ENCODE measurements around the gene ALOX12B.

Gene ALOX12B

DNA sequence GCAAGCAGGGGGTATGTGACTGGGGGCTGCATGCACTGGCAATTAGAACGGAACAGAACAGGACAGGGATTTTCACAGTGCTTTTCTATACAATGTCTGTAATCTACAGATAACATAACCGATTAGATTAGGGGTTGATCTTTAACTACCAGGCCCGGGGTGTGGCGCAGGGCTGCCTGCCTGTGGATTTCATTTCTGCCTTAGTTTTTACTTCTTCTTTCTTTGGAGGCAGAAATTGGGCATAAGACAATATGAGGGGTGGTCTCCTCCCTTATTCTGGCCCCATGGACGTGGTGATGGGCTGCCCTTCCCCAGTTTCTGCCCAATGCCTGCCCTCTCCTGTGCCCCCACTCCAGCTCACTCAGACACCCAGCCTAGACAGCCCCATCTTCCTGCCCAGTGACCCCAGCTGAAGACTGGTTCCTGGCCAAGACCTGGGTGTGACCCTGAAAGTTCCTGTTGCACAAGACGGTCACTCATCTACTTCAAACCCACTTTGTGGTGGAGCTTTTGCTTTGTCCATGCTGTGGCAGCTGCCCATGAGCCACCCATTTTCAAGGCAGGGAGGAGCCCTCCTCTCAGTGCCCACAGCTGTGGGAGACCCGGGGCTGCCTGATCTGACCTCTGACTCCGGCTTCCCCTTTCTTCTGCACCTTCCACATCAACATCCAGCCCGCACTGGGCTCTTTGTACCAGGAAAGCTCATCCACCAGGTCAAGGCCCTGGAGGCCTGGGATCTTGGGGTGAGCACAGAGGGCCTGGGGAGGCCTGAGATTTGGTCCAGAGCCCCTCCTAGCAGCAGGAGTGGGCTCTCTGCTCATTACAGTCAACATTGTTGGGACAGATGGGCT is 18.6 kb downstream of the ALOX12B start:
- Histone ChIP-seq H3K9me2 (replicated peaks; ENCODE audit: insufficient read depth, low read length) (no peaks in the 10 kb centered on the region), H3K9me3 (ENCODE audit: insufficient read depth, low read length) (no peaks in the 10 kb centered on the region), H2AFZ (ENCODE audit: low read depth, low read length, severe bottlenecking) (no peak overlapping the region), H3K36me3 (ENCODE audit: low read length) (no peaks in the 10 kb centered on the region), H3K79me2 (ENCODE audit: insufficient read depth, low read length) (no peaks in the 10 kb centered on the region), H3K27me3 (ENCODE audit: low read length) (no peaks in the 10 kb centered on the region), H3F3A (ENCODE audit: insufficient read depth) (no peaks in the 10 kb centered on the region), H3K9ac (ENCODE audit: low read length) (no peak overlapping the region), H3K27ac (ENCODE audit: low read depth, low read length) (no peak overlapping the region), H3K4me2 (ENCODE audit: low read depth, low read length, poor library complexity, severe bottlenecking) (no peak overlapping the region), H4K20me1 (ENCODE audit: low read depth, low read length) (no peaks in the 10 kb centered on the region), H3K4me3 (ENCODE audit: insufficient read depth, low read length, poor library complexity, severe bottlenecking) (no peak overlapping the region)
- TF ChIP-seq, protein P1, sequence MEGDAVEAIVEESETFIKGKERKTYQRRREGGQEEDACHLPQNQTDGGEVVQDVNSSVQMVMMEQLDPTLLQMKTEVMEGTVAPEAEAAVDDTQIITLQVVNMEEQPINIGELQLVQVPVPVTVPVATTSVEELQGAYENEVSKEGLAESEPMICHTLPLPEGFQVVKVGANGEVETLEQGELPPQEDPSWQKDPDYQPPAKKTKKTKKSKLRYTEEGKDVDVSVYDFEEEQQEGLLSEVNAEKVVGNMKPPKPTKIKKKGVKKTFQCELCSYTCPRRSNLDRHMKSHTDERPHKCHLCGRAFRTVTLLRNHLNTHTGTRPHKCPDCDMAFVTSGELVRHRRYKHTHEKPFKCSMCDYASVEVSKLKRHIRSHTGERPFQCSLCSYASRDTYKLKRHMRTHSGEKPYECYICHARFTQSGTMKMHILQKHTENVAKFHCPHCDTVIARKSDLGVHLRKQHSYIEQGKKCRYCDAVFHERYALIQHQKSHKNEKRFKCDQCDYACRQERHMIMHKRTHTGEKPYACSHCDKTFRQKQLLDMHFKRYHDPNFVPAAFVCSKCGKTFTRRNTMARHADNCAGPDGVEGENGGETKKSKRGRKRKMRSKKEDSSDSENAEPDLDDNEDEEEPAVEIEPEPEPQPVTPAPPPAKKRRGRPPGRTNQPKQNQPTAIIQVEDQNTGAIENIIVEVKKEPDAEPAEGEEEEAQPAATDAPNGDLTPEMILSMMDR (IDR thresholded peaks at IDR 0.05; ENCODE audit: insufficient read depth, low read length, poor library complexity, severe bottlenecking): no peak
- TF ChIP-seq EZH2phosphoT487 (conservative IDR thresholded peaks at IDR 0.05; ENCODE audit: low read length): no peak

DNA sequence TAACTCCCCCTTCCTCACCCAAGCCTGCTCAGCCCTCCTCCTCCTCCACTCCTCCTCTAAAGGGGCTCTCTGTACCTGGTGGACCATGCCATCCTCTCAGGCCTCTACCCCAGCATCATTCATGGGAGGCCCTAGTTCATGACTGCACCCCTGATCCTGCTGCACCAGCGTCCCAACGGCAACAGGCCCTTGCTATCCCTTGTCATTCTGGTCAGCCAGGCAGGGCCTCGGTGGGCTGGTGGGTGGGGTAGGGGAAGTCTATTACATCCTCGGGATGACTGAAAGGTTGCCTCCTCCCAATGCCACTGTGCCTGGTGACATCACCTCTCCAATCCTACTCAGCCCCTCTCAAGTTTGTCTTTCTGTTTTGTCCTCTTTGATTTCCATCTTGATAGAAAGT is 19.7 kb downstream of the ALOX12B start:
- Histone ChIP-seq H3K9me3 (ENCODE audit: insufficient read depth, low read length) (no peaks in the 10 kb centered on the region), H3K4me2 (ENCODE audit: low read depth, low read length, poor library complexity, severe bottlenecking) (no peak overlapping the region), H3K27me3 (ENCODE audit: low read length) (no peaks in the 10 kb centered on the region), H3K9ac (ENCODE audit: low read length) (no peak overlapping the region), H3K27ac (ENCODE audit: low read depth, low read length) (no peak overlapping the region), H3K79me2 (ENCODE audit: insufficient read depth, low read length) (no peaks in the 10 kb centered on the region), H2AFZ (ENCODE audit: low read depth, low read length, severe bottlenecking) (no peak overlapping the region), H3F3A (ENCODE audit: insufficient read depth) (no peaks in the 10 kb centered on the region), H4K20me1 (ENCODE audit: low read depth, low read length) (no peaks in the 10 kb centered on the region), H3K4me3 (ENCODE audit: insufficient read depth, low read length, poor library complexity, severe bottlenecking) (no peak overlapping the region), H3K9me2 (replicated peaks; ENCODE audit: insufficient read depth, low read length) (no peaks in the 10 kb centered on the region), H3K36me3 (ENCODE audit: low read length) (no peaks in the 10 kb centered on the region)
- TF ChIP-seq EZH2phosphoT487 (conservative IDR thresholded peaks at IDR 0.05; ENCODE audit: low read length): no peak
- TF ChIP-seq, protein P1 (IDR thresholded peaks at IDR 0.05; ENCODE audit: insufficient read depth, low read length, poor library complexity, severe bottlenecking): no peak

DNA sequence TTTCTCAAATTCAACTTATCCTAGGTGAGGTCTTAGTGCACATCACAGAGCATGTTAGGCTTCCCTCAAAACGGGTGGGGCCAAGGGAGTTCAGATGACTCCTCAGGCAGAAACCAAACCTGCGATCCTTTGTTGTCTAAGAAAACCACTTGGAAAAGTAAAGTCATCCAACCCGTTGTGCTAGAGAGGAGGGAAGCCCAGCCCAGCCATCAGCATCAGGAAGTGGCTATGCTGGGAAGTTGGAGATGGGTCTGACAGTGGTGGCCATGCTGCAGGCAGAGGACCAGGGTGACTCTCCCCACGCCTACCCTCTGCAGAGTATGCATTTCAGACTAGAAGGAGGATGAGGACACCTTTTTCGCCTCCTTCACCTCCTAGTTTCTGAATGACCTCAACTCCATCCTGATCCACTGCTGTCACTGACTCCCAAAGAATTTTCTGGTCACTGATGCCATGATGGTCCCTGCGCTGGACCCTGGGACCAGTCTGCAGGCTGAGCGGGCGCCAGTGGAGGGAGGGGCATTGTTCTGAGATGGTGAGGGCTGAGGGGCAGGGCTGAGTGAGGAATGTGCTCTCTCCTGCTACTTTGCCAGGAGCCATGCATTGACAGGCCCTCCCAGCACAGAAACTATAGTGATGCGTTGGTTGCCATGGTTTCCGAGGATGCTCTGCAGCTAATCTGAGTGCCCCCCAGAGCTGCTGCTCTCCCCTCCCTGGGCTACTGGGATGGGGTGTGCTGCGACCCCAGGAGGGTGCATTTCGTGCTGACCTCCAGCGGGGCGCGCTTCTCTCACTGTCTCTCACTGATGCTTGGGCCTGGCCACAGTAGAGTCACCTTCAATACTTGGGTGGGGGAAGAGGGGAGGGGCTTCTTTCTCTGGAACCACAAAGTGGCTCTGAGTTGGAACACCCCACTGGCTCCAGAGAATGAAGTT is 20.4 kb downstream of the ALOX12B start:
- H3K9ac ChIP-seq (ENCODE audit: low read length): no peak overlapping the region
- no peaks in the 10 kb centered on the region for H3K36me3 ChIP-seq (ENCODE audit: low read length)
- no peak overlapping the region for H3K4me3 ChIP-seq (ENCODE audit: insufficient read depth, low read length, poor library complexity, severe bottlenecking)
- TF ChIP-seq, protein P1 (IDR thresholded peaks at IDR 0.05; ENCODE audit: insufficient read depth, low read length, poor library complexity, severe bottlenecking): no peak
- no peak for TF ChIP-seq EZH2phosphoT487 (conservative IDR thresholded peaks at IDR 0.05; ENCODE audit: low read length)
- H3F3A ChIP-seq (ENCODE audit: insufficient read depth): no peaks in the 10 kb centered on the region
- no peak overlapping the region for H3K27ac ChIP-seq (ENCODE audit: low read depth, low read length)
- no peak overlapping the region for H2AFZ ChIP-seq (ENCODE audit: low read depth, low read length, severe bottlenecking)
- no peaks in the 10 kb centered on the region for H4K20me1 ChIP-seq (ENCODE audit: low read depth, low read length)
- no peaks in the 10 kb centered on the region for H3K9me2 ChIP-seq (replicated peaks; ENCODE audit: insufficient read depth, low read length)
- H3K4me2 ChIP-seq (ENCODE audit: low read depth, low read length, poor library complexity, severe bottlenecking): no peak overlapping the region
- H3K9me3 ChIP-seq (ENCODE audit: insufficient read depth, low read length): no peaks in the 10 kb centered on the region
- no peaks in the 10 kb centered on the region for H3K79me2 ChIP-seq (ENCODE audit: insufficient read depth, low read length)
- H3K27me3 ChIP-seq (ENCODE audit: low read length): no peaks in the 10 kb centered on the region
